Body of pancreas (tissue), 4 donors: ENCODE measurements around the gene POLR1G.

Experiments used
- POLR2A ChIP-seq, 3 donors: fragments of 450-650 bp; IDR thresholded peaks; one replicate each; pipeline ENCODE4 v1.6.1; 2016; ENCODE audit warnings: antibody characterized with exemption in 3 of 3, mild to moderate bottlenecking in 2 of 3
- TF ChIP-seq, protein P1 (sequence below), 7 experiments: fragments of 450-650 bp in 4 of 7; fragments of 200-600 bp in 3 of 7; sonication (generic) in 3 of 7; IDR thresholded peaks; one replicate each; pipeline ENCODE4 v1.5.1; 2016 to 2019; ENCODE audit warnings: antibody characterized with exemption in 7 of 7

DNA sequence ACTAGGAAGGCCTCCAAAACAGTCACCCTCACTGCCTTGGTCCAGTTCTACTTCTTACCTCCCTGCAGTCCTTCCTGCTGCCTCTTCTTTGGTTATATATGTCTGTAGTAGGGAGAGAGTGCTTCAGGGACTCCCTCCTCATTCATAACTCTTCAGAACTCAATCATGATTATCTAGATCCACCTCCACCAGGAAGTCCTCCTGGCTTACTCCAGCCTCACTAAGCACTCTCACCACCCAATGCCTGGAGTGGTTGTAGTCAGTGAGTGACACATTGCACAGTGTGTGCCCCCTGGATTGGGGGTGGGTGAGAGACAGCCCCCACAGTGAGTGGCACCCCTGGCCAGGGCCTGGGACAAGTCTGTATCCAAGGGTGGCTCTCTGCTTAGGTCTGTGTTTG is 51.3 kb downstream of the POLR1G start:
- TF ChIP-seq, protein P1, sequence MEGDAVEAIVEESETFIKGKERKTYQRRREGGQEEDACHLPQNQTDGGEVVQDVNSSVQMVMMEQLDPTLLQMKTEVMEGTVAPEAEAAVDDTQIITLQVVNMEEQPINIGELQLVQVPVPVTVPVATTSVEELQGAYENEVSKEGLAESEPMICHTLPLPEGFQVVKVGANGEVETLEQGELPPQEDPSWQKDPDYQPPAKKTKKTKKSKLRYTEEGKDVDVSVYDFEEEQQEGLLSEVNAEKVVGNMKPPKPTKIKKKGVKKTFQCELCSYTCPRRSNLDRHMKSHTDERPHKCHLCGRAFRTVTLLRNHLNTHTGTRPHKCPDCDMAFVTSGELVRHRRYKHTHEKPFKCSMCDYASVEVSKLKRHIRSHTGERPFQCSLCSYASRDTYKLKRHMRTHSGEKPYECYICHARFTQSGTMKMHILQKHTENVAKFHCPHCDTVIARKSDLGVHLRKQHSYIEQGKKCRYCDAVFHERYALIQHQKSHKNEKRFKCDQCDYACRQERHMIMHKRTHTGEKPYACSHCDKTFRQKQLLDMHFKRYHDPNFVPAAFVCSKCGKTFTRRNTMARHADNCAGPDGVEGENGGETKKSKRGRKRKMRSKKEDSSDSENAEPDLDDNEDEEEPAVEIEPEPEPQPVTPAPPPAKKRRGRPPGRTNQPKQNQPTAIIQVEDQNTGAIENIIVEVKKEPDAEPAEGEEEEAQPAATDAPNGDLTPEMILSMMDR (IDR thresholded peaks at IDR 0.05) = no peak
- TF ChIP-seq POLR2A (IDR thresholded peaks at IDR 0.05) = no peak
